ENCODE measurements around the gene CDK14.
A peak's percentile ranks its signal among the peaks of the same experiment; 100 is the strongest.

CDK14 gene

GRCh38 chr7:90856351-90857070 lies 260.4 kb downstream of the CDK14 start:
- H3K9me3 ChIP-seq (ENCODE audit: insufficient read depth, low read length), result no peaks in the 10 kb centered on the region
- no peak for TF ChIP-seq CTCF (IDR thresholded peaks at IDR 0.05; ENCODE audit: low read depth, low read length)
- no peak for TF ChIP-seq EZH2phosphoT487 (IDR thresholded peaks at IDR 0.05; ENCODE audit: low read depth)
- no peaks in the 10 kb centered on the region for H4K20me1 ChIP-seq (ENCODE audit: insufficient read depth, low read length)
- H3K4me1 ChIP-seq (ENCODE audit: low read length), result no peaks in the 10 kb centered on the region
- H3K4me2 ChIP-seq (ENCODE audit: low read length), result no peak overlapping the region
- H3K27me3 ChIP-seq (ENCODE audit: low read depth, low read length), result no peaks in the 10 kb centered on the region
- H3K9ac ChIP-seq (ENCODE audit: low read length), result no peak overlapping the region
- H3K27ac ChIP-seq (ENCODE audit: low read length), result no peak overlapping the region
- H3K4me3 ChIP-seq (ENCODE audit: low read length), result no peak overlapping the region
- no peaks in the 10 kb centered on the region for H3K79me2 ChIP-seq (ENCODE audit: low read length)
- H3K36me3 ChIP-seq (replicated peaks; ENCODE audit: low read depth, low read length), result no peaks in the 10 kb centered on the region
- H2AFZ ChIP-seq (ENCODE audit: low read depth, low read length), result no peak overlapping the region

- no peaks in the 10 kb centered on the region for H3K9me3 ChIP-seq (ENCODE audit: insufficient read depth, low read length)
- no peaks in the 10 kb centered on the region for H3K4me1 ChIP-seq (ENCODE audit: low read length)
- H3K27me3 ChIP-seq (ENCODE audit: low read depth, low read length), result no peaks in the 10 kb centered on the region
- no peaks in the 10 kb centered on the region for H3K79me2 ChIP-seq (ENCODE audit: low read length)
- H2AFZ ChIP-seq (ENCODE audit: low read depth, low read length), result no peak overlapping the region
- H3K36me3 ChIP-seq (replicated peaks; ENCODE audit: low read depth, low read length), result no peaks in the 10 kb centered on the region
- no peak overlapping the region for H3K9ac ChIP-seq (ENCODE audit: low read length)
- no peak overlapping the region for H3K4me3 ChIP-seq (ENCODE audit: low read length)
- H4K20me1 ChIP-seq (ENCODE audit: insufficient read depth, low read length), result no peaks in the 10 kb centered on the region
- H3K27ac ChIP-seq (ENCODE audit: low read length), result no peak overlapping the region
- H3K4me2 ChIP-seq (ENCODE audit: low read length), result no peak overlapping the region
- TF ChIP-seq CTCF (IDR thresholded peaks at IDR 0.05; ENCODE audit: low read depth, low read length) (peak; percentile 20; the same call in 1 of the 2 replicates), EZH2phosphoT487 (IDR thresholded peaks at IDR 0.05; ENCODE audit: low read depth) (no peak)
These were observed 261.5 kb downstream of the CDK14 start for GRCh38 chr7:90857603-90858002.

- H2AFZ ChIP-seq (ENCODE audit: low read depth, low read length), result no peak overlapping the region
- no peak overlapping the region for H3K9ac ChIP-seq (ENCODE audit: low read length)
- no peak overlapping the region for H3K27ac ChIP-seq (ENCODE audit: low read length)
- no peaks in the 10 kb centered on the region for H3K4me1 ChIP-seq (ENCODE audit: low read length)
- H3K27me3 ChIP-seq (ENCODE audit: low read depth, low read length), result no peaks in the 10 kb centered on the region
- H4K20me1 ChIP-seq (ENCODE audit: insufficient read depth, low read length), result no peaks in the 10 kb centered on the region
- no peaks in the 10 kb centered on the region for H3K79me2 ChIP-seq (ENCODE audit: low read length)
- no peaks in the 10 kb centered on the region for H3K36me3 ChIP-seq (replicated peaks; ENCODE audit: low read depth, low read length)
- no peak for TF ChIP-seq EZH2phosphoT487 (IDR thresholded peaks at IDR 0.05; ENCODE audit: low read depth)
- TF ChIP-seq CTCF (IDR thresholded peaks at IDR 0.05; ENCODE audit: low read depth, low read length), result no peak
- no peak overlapping the region for H3K4me2 ChIP-seq (ENCODE audit: low read length)
- no peaks in the 10 kb centered on the region for H3K9me3 ChIP-seq (ENCODE audit: insufficient read depth, low read length)
- no peak overlapping the region for H3K4me3 ChIP-seq (ENCODE audit: low read length)
These were observed 262.4 kb downstream of the CDK14 start for GRCh38 chr7:90858546-90858945.

- no peaks in the 10 kb centered on the region for H3K79me2 ChIP-seq (ENCODE audit: low read length)
- H3K27me3 ChIP-seq (ENCODE audit: low read depth, low read length), result no peaks in the 10 kb centered on the region
- H4K20me1 ChIP-seq (ENCODE audit: insufficient read depth, low read length), result no peaks in the 10 kb centered on the region
- no peak overlapping the region for H3K4me2 ChIP-seq (ENCODE audit: low read length)
- no peak overlapping the region for H3K9ac ChIP-seq (ENCODE audit: low read length)
- no peaks in the 10 kb centered on the region for H3K9me3 ChIP-seq (ENCODE audit: insufficient read depth, low read length)
- H2AFZ ChIP-seq (ENCODE audit: low read depth, low read length), result no peak overlapping the region
- no peaks in the 10 kb centered on the region for H3K4me1 ChIP-seq (ENCODE audit: low read length)
- no peak for TF ChIP-seq CTCF (IDR thresholded peaks at IDR 0.05; ENCODE audit: low read depth, low read length)
- TF ChIP-seq EZH2phosphoT487 (IDR thresholded peaks at IDR 0.05; ENCODE audit: low read depth), result no peak
- H3K36me3 ChIP-seq (replicated peaks; ENCODE audit: low read depth, low read length), result no peaks in the 10 kb centered on the region
- H3K27ac ChIP-seq (ENCODE audit: low read length), result no peak overlapping the region
- no peak overlapping the region for H3K4me3 ChIP-seq (ENCODE audit: low read length)
These were observed 263.4 kb downstream of the CDK14 start for GRCh38 chr7:90859521-90859920.

Measured in OCI-LY3 (cell line).